DND-41 (cell line): ENCODE results near the gene CD300LD.

Experiments used
- EZH2 ChIP-seq: IDR thresholded peaks from 3 replicates; pipeline ENCODE4 v1.6.1; 2012; ENCODE audit warnings: borderline replicate concordance, low read depth, mild to moderate bottlenecking, moderate library complexity, low read length, inconsistent platforms; ENCODE audit not compliant: severe bottlenecking
- TF ChIP-seq, protein P1 (sequence below): IDR thresholded peaks from 2 replicates; pipeline ENCODE4 v1.5.1; 2012; ENCODE audit warnings: borderline replicate concordance, low read length, moderate library complexity, mild to moderate bottlenecking; ENCODE audit not compliant: poor library complexity, severe bottlenecking; ENCODE audit errors: extremely low read depth

DNA sequence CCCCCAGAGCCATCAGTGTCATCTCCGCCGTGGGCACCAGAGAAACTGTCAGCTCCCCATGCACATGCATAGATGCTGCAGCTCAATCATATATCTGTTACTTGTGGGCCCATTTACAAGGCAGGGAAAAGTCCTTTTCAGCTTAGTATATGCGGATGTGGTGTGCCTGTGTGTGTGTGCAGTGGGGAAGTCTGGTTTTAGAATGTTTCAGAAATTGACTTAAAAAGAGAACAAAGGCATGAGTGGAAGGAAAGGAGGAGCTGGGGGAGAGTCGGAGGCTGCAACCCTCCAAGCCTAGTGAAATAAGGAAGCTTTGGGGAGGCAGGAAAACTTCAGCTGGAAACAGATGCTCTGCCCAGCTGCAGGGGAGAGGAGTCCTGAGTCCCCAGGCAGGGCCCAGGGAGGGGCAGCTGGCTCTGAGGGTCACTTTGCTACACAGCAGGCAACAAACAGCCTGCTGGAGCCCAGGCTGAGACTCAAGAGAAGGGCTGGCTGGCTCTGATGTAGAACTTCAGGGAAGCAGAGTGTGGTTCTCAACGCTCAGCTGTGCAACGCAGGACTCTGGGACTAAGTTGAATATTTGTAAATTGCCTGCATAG lies 11.1 kb upstream of the CD300LD start:
- TF ChIP-seq, protein P1, sequence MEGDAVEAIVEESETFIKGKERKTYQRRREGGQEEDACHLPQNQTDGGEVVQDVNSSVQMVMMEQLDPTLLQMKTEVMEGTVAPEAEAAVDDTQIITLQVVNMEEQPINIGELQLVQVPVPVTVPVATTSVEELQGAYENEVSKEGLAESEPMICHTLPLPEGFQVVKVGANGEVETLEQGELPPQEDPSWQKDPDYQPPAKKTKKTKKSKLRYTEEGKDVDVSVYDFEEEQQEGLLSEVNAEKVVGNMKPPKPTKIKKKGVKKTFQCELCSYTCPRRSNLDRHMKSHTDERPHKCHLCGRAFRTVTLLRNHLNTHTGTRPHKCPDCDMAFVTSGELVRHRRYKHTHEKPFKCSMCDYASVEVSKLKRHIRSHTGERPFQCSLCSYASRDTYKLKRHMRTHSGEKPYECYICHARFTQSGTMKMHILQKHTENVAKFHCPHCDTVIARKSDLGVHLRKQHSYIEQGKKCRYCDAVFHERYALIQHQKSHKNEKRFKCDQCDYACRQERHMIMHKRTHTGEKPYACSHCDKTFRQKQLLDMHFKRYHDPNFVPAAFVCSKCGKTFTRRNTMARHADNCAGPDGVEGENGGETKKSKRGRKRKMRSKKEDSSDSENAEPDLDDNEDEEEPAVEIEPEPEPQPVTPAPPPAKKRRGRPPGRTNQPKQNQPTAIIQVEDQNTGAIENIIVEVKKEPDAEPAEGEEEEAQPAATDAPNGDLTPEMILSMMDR = no peak
- no peak for TF ChIP-seq EZH2
